ENCODE results near the gene DIPK1A. TPM values are rescaled to one million over a fixed set of nuclear protein-coding genes. Genes with fewer than 3 reads are reported as not detected.
"Not testable (repeated sequence)": the region's sequence is repeated elsewhere in the genome, so short reads cannot be mapped to it uniquely, and the experiment has no call there.

DIPK1A gene
- total RNA-seq, 1 experiment from 2014 or later, result 2.3 TPM

DNA sequence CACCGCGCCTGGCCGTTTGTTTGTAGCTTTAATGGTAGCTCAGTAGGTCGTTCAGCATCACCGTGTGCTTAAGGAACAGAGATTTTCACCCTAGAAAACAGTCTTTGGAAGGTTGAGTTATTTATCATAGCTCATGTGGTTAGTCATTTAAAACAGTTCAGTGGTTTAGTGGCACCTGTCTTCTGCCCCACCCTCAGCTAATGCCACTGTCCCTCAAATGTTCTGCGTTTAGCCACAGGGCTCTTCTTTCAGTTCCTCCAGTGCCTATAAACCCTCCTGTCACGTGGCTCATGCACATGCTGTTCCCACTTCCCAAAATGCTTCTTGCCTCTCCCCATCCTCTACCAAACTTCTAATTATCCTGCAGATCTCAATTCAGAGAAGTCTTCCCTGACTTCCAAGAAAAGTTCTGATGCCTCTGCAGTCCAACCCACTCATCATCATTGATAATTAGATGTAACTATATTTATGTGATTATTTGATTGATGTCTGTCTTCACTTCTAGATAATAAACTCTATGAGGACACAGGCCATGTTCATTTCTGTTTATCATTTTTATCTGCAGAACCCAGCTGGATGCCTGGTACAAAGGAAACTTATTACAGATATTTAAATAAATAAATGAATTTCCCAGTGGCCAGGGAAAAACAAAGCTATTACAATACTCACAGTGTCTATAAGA, 14.4 kb upstream of the DIPK1A start:
- Mint-ChIP-seq H3K27me3 (ENCODE audit: insufficient read depth, unreplicated experiment) (no peaks in the 10 kb centered on the region), H3K27ac (ENCODE audit: unreplicated experiment) (no peak overlapping the region), H3K9me3 (ENCODE audit: unreplicated experiment) (no peaks in the 10 kb centered on the region), H3K4me3 (ENCODE audit: unreplicated experiment) (no peak overlapping the region), H3K4me1 (ENCODE audit: low read depth, unreplicated experiment) (no peaks in the 10 kb centered on the region), H3K36me3 (ENCODE audit: insufficient read depth, unreplicated experiment) (no peaks in the 10 kb centered on the region)
- Histone ChIP-seq H3K36me3 (ENCODE audit: control insufficient read depth, insufficient read depth, low read length) (no peaks in the 10 kb centered on the region), H3K9me3 (no peaks in the 10 kb centered on the region), H3K4me3 (ENCODE audit: low read depth, low read length) (no peak overlapping the region), H3K4me1 (no peaks in the 10 kb centered on the region), H3K27me3 (replicated peaks; ENCODE audit: control insufficient read depth, insufficient read depth, low read length) (no peaks in the 10 kb centered on the region)
- DNase-seq, result no peak
- POLR2A ChIA-PET, result no interaction called here
- CTCF ChIA-PET, result interaction anchor here (0.6 kb wide), 1 partner anchor 198 kb away, joined by 7 read pairs; no protein-coding TSS in a partner anchor
- intact Hi-C loops (cut with micrococcal nuclease; ENCODE audit: unreplicated experiment), result no loop called here
- TF ChIP-seq, protein P1, sequence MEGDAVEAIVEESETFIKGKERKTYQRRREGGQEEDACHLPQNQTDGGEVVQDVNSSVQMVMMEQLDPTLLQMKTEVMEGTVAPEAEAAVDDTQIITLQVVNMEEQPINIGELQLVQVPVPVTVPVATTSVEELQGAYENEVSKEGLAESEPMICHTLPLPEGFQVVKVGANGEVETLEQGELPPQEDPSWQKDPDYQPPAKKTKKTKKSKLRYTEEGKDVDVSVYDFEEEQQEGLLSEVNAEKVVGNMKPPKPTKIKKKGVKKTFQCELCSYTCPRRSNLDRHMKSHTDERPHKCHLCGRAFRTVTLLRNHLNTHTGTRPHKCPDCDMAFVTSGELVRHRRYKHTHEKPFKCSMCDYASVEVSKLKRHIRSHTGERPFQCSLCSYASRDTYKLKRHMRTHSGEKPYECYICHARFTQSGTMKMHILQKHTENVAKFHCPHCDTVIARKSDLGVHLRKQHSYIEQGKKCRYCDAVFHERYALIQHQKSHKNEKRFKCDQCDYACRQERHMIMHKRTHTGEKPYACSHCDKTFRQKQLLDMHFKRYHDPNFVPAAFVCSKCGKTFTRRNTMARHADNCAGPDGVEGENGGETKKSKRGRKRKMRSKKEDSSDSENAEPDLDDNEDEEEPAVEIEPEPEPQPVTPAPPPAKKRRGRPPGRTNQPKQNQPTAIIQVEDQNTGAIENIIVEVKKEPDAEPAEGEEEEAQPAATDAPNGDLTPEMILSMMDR (IDR thresholded peaks at IDR 0.05; ENCODE audit: insufficient read depth in 1 of 2, low read depth in 1 of 2, low read length in 1 of 2, severe bottlenecking in 1 of 2, unreplicated experiment in 1 of 2), result no peak
- no TSS peak for BruUV-seq (replicated peaks)

DNA sequence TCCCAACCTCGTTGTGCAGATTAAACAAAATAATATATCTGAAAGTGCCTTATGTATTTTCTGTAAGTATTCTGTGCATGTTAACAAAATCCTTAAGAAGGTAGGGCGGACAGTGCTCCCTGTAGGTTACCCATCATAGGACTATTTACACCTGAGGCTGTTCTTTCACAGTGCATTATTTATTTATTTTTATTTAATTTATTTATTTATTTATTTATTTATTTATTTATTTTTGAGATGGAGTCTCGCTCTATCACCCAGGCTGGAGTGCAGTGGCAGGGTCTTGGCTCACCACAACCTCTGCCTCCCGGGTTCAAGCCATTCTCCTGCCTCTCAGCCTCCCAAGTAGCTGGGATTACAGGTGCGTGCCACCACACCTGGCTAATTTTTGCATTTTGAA, 12.8 kb upstream of the DIPK1A start:
- BruUV-seq (replicated peaks); CTCF ChIA-PET; H3K9me3 Mint-ChIP-seq (ENCODE audit: unreplicated experiment); H3K27me3 ChIP-seq (replicated peaks; ENCODE audit: control insufficient read depth, insufficient read depth, low read length); intact Hi-C loops (cut with micrococcal nuclease; ENCODE audit: unreplicated experiment); DNase-seq; H3K4me3 ChIP-seq (ENCODE audit: low read depth, low read length); H3K4me3 Mint-ChIP-seq (ENCODE audit: unreplicated experiment); POLR2A ChIA-PET; H3K9me3 ChIP-seq; H3K36me3 Mint-ChIP-seq (ENCODE audit: insufficient read depth, unreplicated experiment); H3K27me3 Mint-ChIP-seq (ENCODE audit: insufficient read depth, unreplicated experiment); H3K4me1 Mint-ChIP-seq (ENCODE audit: low read depth, unreplicated experiment); H3K27ac Mint-ChIP-seq (ENCODE audit: unreplicated experiment); H3K4me1 ChIP-seq; H3K36me3 ChIP-seq (ENCODE audit: control insufficient read depth, insufficient read depth, low read length): not testable (repeated sequence)

GRCh38 chr1:92973203-92973897, 12.1 kb upstream of the DIPK1A start:
- Mint-ChIP-seq H3K36me3 (ENCODE audit: insufficient read depth, unreplicated experiment) (no peaks in the 10 kb centered on the region), H3K9me3 (ENCODE audit: unreplicated experiment) (no peaks in the 10 kb centered on the region), H3K4me3 (ENCODE audit: unreplicated experiment) (no peak overlapping the region), H3K27ac (ENCODE audit: unreplicated experiment) (no peak overlapping the region), H3K27me3 (ENCODE audit: insufficient read depth, unreplicated experiment) (no peaks in the 10 kb centered on the region), H3K4me1 (ENCODE audit: low read depth, unreplicated experiment) (peaks cover 2% of the 10 kb centered on the region)
- DNase-seq, result no peak
- intact Hi-C loops (cut with micrococcal nuclease; ENCODE audit: unreplicated experiment), result no loop called here
- ChIA-PET CTCF (no interaction called here), POLR2A (no interaction called here)
- no peak overlapping the region for H3K4me3 ChIP-seq (ENCODE audit: low read depth, low read length)
- TF ChIP-seq, protein P1 (IDR thresholded peaks at IDR 0.05; ENCODE audit: insufficient read depth in 1 of 2, low read depth in 1 of 2, low read length in 1 of 2, severe bottlenecking in 1 of 2, unreplicated experiment in 1 of 2), result no peak
- no peaks in the 10 kb centered on the region for H3K36me3 ChIP-seq (ENCODE audit: control insufficient read depth, insufficient read depth, low read length)
- H3K9me3 ChIP-seq, result no peaks in the 10 kb centered on the region
- no TSS peak for BruUV-seq (replicated peaks)
- peaks cover 1% of the 10 kb centered on the region for H3K4me1 ChIP-seq
- no peaks in the 10 kb centered on the region for H3K27me3 ChIP-seq (replicated peaks; ENCODE audit: control insufficient read depth, insufficient read depth, low read length)
